GM21447 (cell line): ENCODE results near the gene MATN1.

ENCODE experiments used
- ATAC-seq: cut with Tn5 transposase; IDR thresholded peaks from one replicate; pipeline ENCODE4 v1.9.1; 2021; ENCODE audit not compliant: unreplicated experiment

MATN1 gene

DNA sequence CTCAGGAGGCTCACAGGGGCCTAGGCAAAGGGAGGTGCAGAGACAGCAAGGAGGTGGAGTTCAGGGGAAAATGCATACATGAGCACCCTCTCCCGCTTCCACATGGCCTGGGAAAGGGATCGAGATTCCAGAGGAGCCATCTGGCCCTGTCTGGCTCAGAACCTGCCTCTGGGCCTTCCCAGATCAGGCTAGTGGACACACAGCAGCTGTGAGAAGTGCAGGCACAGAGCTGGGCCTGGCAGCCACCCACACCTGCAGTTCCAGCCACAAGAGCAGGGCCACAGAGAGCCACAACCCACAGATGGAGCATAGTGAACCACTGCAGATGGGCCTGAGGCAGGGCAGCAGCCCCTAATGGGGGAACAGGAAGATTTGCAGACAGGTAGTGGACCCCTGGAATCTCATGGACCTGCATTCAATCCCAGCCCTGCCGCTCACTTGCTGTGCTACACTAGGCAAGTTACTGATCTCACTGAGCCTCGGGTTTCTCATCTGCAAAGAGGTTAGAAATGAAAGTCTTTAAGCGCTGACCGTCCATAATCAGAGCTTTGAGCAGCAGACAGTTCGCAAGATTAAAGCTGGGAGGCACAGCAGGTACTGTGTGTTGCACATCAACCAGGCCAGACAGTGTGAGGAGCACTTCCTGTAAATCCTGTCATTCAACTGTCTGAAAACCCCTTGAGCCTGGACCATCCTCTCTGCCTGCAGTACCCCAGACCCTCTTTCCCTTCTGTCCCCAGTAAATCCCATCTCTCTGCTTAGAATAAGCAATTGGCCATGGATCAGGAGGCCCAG, 58.0 kb downstream of the MATN1 start:
- no peak for ATAC-seq

DNA sequence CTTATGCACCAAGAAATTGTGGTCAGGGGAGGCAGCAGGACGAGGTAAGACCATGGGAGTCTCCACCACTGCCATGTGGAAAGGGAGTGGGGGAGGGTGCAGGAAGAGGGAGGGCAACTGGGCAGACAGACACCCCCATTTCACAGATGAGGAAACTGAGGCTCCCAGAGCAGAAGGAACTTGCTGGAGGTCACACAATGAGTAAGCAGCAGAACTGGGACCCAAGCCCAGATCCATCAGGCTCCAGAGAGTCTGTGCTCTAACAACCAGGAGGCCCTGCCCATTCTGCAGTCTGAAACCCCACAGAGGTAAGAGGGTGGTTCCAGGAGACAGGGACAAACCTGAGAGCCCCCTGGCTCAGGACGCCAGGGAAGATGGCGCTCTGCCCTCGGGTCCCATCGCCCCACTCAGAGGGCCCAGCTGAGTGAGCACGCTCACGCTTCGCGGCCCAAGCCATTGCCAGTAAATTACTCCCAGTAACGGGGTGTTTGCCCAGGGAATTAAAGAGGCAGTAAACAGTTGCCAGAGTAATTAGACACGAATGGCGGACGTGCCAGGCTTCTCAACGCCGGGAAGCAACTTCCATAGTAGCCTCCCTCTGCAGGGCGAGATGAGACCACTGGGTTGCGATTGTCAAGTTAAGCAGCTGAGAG, 59.2 kb downstream of the MATN1 start:
- no peak for ATAC-seq

DNA sequence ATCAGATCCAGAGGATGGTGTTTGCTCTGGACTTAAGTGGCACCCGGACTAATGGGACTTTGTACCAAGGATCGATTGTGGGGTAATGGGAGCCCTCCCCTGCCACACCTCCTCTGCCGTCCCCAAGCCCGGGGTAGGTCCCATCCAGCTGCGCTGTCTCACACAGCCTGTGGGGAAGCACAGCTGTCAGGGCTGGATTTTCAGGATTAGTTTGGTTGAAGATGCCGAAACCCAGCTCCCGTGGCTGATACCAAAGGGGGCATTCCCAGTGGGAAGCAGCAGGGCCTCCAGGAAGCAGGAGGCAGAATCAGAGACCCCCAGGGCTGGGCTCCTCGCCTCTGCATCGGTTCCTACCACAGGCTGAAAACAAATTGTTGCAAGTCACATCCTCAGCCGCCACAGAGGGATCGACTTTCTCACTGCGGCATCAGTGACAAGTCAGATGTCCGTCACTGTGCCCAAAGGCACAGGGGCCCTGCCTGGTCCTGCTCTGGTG, 59.7 kb downstream of the MATN1 start:
- no peak for ATAC-seq

DNA sequence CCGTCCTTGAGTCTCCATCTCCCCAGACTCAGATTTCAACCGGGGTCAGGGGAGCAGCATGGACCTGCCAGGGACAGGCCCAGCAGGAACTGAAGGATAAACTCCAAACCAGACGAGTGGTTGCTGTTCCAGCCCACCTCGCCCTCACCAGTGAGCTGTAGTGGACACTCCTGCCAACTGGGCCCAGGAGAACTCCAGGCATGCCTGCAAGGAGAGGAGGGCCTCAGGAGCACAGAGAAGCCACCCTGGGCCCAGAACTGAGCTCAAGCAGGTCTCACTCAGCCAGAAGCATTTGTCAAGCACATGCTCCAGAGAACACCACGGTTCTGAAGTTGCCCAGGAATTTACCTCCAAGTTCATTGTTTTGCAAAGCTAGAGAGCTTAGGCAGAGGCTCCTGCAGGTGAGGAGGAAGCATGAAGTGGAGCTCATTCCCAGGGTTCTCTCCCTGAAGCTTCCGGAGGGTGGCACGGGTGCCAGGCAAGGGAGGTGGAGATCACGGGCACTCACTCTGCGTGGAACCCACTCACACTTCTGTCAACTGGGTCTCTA, 61.0 kb downstream of the MATN1 start:
- ATAC-seq, result no peak

DNA sequence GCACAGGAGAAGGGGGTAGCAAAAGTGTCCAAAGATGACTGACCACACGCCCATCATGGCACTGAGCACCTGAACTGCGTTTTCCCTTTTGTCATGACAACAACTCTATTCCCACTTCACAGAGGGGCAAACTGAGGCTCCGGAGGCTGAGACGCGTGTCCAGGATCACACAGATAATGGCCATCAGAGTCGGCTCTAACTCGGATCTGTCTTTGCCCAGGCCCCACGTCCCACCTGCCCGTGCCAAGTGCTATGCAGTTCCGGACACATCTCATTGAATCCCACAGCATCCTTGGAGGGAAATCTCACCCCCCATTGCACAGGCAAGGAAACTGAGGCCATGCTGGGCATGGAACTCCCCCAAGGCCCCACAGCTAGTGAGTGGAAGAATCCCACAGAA, 62.1 kb downstream of the MATN1 start:
- ATAC-seq, result no peak
